Vagina (tissue), 2 donors: ENCODE results near the gene EARS2.

Experiments used
- POLR2A ChIP-seq, 2 donors: fragments of 450-650 bp; IDR thresholded peaks; one replicate each; pipeline ENCODE4 v1.6.1; 2017; ENCODE audit warnings: antibody characterized with exemption in 2 of 2, mild to moderate bottlenecking in 2 of 2, moderate library complexity in 2 of 2
- POLR2AphosphoS5 ChIP-seq, 2 donors: sonication (generic); formaldehyde crosslinking; IDR thresholded peaks; one replicate each; pipeline ENCODE4 v1.9.0; 2017; ENCODE audit warnings: antibody characterized with exemption in 2 of 2, mild to moderate bottlenecking in 2 of 2, low read depth in 1 of 2; ENCODE audit not compliant: insufficient read depth in 1 of 2
- TF ChIP-seq, protein P1 (sequence below), 3 experiments: fragments of 450-650 bp in 2 of 3; fragments of 200-600 bp in 1 of 3; sonication (generic) in 1 of 3; IDR thresholded peaks; one replicate each; pipeline ENCODE4 v1.5.1; 2017 to 2019; ENCODE audit warnings: antibody characterized with exemption in 3 of 3, mild to moderate bottlenecking in 2 of 3, moderate library complexity in 2 of 3

DNA sequence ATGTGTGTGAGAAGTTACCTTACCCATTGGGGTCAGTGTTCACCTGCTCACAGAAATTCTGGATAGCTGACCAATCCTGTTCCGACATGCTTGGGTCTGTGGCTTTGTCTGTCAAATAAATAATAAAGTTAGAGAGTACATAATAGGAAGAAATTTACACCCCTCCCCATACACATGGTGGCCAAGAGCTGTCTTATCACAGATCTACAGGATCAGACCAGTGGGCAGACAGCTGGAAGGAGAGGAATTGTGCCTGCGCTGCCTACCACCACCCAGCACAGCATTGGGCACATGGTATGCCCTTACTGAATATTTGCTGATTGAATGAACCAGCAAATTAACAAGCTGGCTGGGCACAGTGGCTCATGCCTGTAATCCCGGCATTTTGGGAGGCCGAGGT is 61.5 kb downstream of the EARS2 start:
- TF ChIP-seq POLR2A (IDR thresholded peaks at IDR 0.05) (no peak), POLR2AphosphoS5 (IDR thresholded peaks at IDR 0.05; ENCODE audit: insufficient read depth in 1 of 2, low read depth in 1 of 2) (no peak)
- TF ChIP-seq, protein P1, sequence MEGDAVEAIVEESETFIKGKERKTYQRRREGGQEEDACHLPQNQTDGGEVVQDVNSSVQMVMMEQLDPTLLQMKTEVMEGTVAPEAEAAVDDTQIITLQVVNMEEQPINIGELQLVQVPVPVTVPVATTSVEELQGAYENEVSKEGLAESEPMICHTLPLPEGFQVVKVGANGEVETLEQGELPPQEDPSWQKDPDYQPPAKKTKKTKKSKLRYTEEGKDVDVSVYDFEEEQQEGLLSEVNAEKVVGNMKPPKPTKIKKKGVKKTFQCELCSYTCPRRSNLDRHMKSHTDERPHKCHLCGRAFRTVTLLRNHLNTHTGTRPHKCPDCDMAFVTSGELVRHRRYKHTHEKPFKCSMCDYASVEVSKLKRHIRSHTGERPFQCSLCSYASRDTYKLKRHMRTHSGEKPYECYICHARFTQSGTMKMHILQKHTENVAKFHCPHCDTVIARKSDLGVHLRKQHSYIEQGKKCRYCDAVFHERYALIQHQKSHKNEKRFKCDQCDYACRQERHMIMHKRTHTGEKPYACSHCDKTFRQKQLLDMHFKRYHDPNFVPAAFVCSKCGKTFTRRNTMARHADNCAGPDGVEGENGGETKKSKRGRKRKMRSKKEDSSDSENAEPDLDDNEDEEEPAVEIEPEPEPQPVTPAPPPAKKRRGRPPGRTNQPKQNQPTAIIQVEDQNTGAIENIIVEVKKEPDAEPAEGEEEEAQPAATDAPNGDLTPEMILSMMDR (IDR thresholded peaks at IDR 0.05): no peak
